KMS-11 (cell line): ENCODE data around the gene MRPL28.

Experiments used
- H2AFZ ChIP-seq: fragments of 200-600 bp; sonication (generic); 2 replicates; pipeline ENCODE4 v1.6.1; 2016; ENCODE audit warnings: antibody characterized with exemption, mixed run types, low read depth
- H3K27ac ChIP-seq: fragments of 200-600 bp; sonication (generic); 2 replicates; pipeline ENCODE4 v1.6.1; 2016; ENCODE audit warnings: mild to moderate bottlenecking, mixed run types
- H3K27me3 ChIP-seq: fragments of 200-600 bp; sonication (generic); 2 replicates; pipeline ENCODE4 v1.6.1; 2017; ENCODE audit warnings: mild to moderate bottlenecking, low read depth, mixed run types, moderate library complexity; ENCODE audit not compliant: insufficient read depth
- H3K36me3 ChIP-seq: fragments of 200-600 bp; sonication (generic); 2 replicates; pipeline ENCODE4 v1.6.1; 2017; ENCODE audit warnings: mild to moderate bottlenecking, mixed run types; ENCODE audit not compliant: insufficient read depth
- H3K4me1 ChIP-seq: fragments of 200-600 bp; sonication (generic); 2 replicates; pipeline ENCODE4 v1.6.1; 2016; ENCODE audit warnings: mild to moderate bottlenecking, low read depth, mixed run types; ENCODE audit not compliant: poor library complexity, severe bottlenecking
- H3K4me2 ChIP-seq: fragments of 200-600 bp; sonication (generic); 2 replicates; pipeline ENCODE4 v1.7.0; 2016; ENCODE audit warnings: mild to moderate bottlenecking, mixed run types
- H3K4me3 ChIP-seq: fragments of 200-600 bp; sonication (generic); IDR thresholded peaks from 2 replicates; pipeline ENCODE4 v1.6.1; 2017; ENCODE audit warnings: low read depth, low read length, mixed read lengths; ENCODE audit not compliant: insufficient read depth
- H3K79me2 ChIP-seq: fragments of 200-600 bp; sonication (generic); 2 replicates; pipeline ENCODE4 v1.6.1; 2016; ENCODE audit warnings: low read depth, mixed run types; ENCODE audit not compliant: insufficient read depth
- H3K9ac ChIP-seq: fragments of 200-600 bp; sonication (generic); 2 replicates; pipeline ENCODE4 v1.6.1; 2016; ENCODE audit warnings: mild to moderate bottlenecking, mixed run types
- H4K20me1 ChIP-seq: fragments of 200-600 bp; sonication (generic); 2 replicates; pipeline ENCODE4 v1.6.1; 2016; ENCODE audit warnings: mild to moderate bottlenecking, mixed run types; ENCODE audit not compliant: insufficient read depth
- TF ChIP-seq, protein P1 (sequence below): fragments of 200-600 bp; sonication (generic); conservative IDR thresholded peaks from 2 replicates; pipeline ENCODE4 v1.6.1; 2017; ENCODE audit warnings: low read depth, mild to moderate bottlenecking, antibody characterized with exemption, low read length, moderate library complexity, mixed read lengths

The MRPL28 gene

DNA sequence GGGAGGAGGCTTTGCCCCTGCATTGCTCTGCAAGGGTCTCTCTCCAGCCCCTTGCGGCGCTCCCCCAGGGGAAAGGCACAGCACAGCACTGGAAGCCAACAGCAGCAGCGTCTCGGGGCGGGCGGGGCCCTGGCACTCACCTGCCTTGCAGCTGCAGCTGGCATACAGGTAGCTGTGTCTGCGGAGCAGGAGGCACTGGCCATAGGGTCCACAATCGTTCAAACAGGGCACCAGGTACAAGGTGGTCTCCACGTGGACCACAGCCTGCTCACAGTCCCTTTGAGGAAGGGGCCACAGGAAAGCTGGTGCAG, 4.2 kb upstream of the MRPL28 start:
- no peak overlapping the region for H3K4me2 ChIP-seq
- H3K9ac ChIP-seq = no peak overlapping the region
- no peaks in the 10 kb centered on the region for H3K27me3 ChIP-seq
- no peaks in the 10 kb centered on the region for H4K20me1 ChIP-seq
- no peaks in the 10 kb centered on the region for H3K36me3 ChIP-seq
- H3K4me1 ChIP-seq = peaks cover 12% of the 10 kb centered on the region
- no peak overlapping the region for H2AFZ ChIP-seq
- peaks cover 4% of the 10 kb centered on the region; the same call in 1 of the 2 replicates for H3K79me2 ChIP-seq
- TF ChIP-seq, protein P1, sequence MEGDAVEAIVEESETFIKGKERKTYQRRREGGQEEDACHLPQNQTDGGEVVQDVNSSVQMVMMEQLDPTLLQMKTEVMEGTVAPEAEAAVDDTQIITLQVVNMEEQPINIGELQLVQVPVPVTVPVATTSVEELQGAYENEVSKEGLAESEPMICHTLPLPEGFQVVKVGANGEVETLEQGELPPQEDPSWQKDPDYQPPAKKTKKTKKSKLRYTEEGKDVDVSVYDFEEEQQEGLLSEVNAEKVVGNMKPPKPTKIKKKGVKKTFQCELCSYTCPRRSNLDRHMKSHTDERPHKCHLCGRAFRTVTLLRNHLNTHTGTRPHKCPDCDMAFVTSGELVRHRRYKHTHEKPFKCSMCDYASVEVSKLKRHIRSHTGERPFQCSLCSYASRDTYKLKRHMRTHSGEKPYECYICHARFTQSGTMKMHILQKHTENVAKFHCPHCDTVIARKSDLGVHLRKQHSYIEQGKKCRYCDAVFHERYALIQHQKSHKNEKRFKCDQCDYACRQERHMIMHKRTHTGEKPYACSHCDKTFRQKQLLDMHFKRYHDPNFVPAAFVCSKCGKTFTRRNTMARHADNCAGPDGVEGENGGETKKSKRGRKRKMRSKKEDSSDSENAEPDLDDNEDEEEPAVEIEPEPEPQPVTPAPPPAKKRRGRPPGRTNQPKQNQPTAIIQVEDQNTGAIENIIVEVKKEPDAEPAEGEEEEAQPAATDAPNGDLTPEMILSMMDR = no peak
- H3K27ac ChIP-seq = no peak overlapping the region
- H3K4me3 ChIP-seq = no peak overlapping the region

GRCh38 chr16:373848-374615, 3.7 kb upstream of the MRPL28 start:
- no peaks in the 10 kb centered on the region for H3K27me3 ChIP-seq
- H2AFZ ChIP-seq = no peak overlapping the region
- no peak overlapping the region for H3K9ac ChIP-seq
- H4K20me1 ChIP-seq = no peaks in the 10 kb centered on the region
- TF ChIP-seq, protein P1 = no peak
- H3K79me2 ChIP-seq = peaks cover 6% of the 10 kb centered on the region; the same call in 1 of the 2 replicates
- H3K4me1 ChIP-seq = peaks cover 14% of the 10 kb centered on the region
- no peak overlapping the region for H3K27ac ChIP-seq
- no peak overlapping the region for H3K4me2 ChIP-seq
- H3K36me3 ChIP-seq = no peaks in the 10 kb centered on the region
- H3K4me3 ChIP-seq = no peak overlapping the region

GRCh38 chr16:373020-373598, 2.8 kb upstream of the MRPL28 start:
- TF ChIP-seq, protein P1 = no peak
- Histone ChIP-seq H3K27ac (no peak overlapping the region), H3K36me3 (no peaks in the 10 kb centered on the region), H3K4me3 (no peak overlapping the region), H3K9ac (no peak overlapping the region), H3K79me2 (peaks cover 6% of the 10 kb centered on the region; the same call in 1 of the 2 replicates), H4K20me1 (no peaks in the 10 kb centered on the region), H2AFZ (no peak overlapping the region), H3K27me3 (no peaks in the 10 kb centered on the region), H3K4me2 (no peak overlapping the region), H3K4me1 (peaks cover 14% of the 10 kb centered on the region)

- Histone ChIP-seq H3K4me2 (no peak overlapping the region), H3K9ac (no peak overlapping the region), H3K27ac (no peak overlapping the region), H3K4me1 (peaks cover 14% of the 10 kb centered on the region), H3K79me2 (peaks cover 6% of the 10 kb centered on the region; the same call in 1 of the 2 replicates), H3K4me3 (no peak overlapping the region), H2AFZ (no peak overlapping the region), H3K36me3 (no peaks in the 10 kb centered on the region), H3K27me3 (no peaks in the 10 kb centered on the region), H4K20me1 (no peaks in the 10 kb centered on the region)
- TF ChIP-seq, protein P1 = no peak
Measured at GRCh38 chr16:372302-372983, 2.1 kb upstream of the MRPL28 start.
